Fibroblast of skin of right quadriceps (primary cell): ENCODE data around the gene COA8.

Experiments used
- DNase-seq: peaks from one replicate; pipeline ENCODE4 v3.0.0-alpha.2; 2013

The COA8 gene

DNA sequence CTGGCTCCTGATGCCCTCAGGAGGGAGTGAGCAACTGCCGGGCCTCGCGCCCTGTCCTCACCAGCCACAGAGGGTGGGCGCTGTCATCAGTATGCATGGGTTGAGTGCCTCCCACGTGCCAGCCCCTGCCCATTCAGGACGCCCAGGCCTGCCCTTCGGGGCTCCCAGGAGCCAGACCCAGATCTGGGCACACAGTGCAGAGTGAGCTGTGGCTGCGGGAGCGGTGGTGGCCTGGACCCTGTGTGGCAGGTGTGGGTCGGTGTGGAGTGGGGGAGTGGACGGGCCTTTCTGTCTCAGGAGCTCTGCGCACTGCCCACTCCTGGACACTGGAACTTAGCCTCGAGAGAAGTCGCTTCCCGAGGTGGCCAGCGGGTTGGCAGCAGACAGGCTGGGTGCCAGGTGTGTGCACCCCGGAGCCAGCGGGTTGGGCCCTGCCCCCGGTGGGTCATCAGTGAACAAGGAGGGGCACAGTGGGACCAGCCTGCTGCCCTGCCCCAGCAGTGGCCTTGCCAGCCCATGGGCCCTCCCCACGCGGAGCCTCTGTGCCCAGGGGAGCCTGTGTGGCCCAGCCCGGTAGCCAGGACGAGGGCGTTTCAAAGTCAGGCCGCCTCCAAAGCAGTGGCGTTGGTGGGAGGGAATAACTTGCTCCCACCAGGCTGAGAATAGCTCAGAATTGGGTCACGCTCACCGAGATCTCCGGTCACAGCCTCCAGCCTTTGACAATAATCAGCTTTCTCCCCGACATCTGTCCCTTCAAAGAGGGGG lies 24.3 kb upstream of the COA8 start:
- DNase-seq, result no peak

DNA sequence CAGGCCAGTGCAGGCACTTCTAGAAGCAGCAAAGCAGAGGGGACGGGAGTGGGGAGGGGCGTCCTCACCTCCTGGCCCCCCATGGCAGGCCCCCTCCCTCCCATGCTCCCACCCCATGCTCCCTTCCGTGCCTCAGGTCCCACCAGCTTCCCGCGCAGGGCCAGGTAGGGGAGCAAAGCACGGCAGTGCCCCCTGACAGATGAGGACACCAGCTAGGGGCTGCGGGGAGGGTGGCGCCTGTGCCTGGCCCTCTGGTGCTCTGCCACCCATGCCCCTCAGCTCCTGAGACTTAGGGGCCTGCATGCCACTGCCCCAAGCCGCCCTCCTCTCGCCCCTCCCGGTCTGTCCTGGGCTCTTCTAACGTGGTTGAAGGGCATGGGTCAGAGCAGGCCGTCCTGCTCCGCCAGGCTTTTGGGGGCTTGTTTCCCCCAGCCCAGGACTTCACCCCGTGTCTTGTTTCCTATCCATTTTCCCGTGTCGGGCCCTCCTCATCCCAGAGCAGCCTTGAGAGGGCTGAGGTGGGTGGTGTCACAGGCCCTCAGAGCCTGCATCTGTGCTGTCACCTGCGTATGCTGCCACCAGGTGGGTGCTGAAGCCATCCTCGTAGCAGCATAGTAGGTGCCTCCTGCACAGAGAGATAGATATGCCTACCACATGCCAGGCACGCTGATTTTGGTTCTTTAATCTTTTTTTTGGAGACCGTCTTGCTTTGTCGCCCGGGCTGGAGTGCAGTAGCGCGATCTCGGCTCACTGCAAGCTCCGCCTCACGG lies 23.5 kb upstream of the COA8 start:
- no peak for DNase-seq

- DNase-seq, result no peak
Observed at GRCh38 chr14:103540821-103541708, 21.7 kb upstream of the COA8 start.

DNA sequence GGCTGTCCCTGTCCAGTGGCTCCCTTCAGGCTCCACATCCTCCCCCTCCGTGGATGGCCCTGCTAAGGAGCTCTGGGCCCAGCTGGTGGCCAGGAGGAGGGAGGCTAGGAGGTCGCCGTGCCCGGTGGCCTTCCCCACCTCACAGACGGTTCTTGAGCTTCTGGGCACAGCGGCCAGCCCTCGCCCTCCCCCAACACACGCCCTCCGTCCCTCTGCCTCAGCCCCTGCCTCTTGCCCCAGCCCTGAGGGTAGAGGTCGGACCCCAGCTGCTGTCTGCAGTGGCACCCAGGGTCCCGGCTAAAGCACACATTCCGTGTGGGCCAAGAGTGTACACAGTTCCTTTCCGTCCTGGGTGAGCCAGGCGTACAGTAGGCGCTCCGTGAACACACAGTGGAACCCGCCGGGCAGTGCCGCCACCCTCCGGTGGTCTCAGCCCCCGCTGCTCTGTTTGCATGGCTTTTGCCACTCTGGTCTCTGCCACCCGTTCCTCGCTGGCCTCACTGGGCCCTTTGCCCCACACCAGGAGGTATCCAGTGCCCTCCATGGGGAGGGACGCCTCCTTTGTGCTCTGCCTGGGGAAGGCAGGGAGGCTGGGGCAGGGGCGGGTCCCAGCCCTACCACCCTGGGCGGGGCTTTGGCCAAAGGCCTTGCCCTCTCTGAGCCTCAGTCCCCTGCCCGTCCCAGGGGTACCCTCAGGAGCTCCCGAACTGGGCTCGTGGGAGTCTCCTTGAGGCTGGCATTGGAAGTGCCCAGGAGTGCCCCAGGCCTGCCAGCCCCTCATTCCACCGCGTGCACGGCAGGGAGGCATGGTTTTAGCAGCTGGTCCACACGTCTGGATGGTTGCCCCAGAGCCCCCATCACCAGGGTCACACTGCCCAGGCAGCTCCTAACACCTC lies 20.8 kb upstream of the COA8 start:
- no peak for DNase-seq

- no peak for DNase-seq
Observed at GRCh38 chr14:103542605-103543088, 20.1 kb upstream of the COA8 start.

DNA sequence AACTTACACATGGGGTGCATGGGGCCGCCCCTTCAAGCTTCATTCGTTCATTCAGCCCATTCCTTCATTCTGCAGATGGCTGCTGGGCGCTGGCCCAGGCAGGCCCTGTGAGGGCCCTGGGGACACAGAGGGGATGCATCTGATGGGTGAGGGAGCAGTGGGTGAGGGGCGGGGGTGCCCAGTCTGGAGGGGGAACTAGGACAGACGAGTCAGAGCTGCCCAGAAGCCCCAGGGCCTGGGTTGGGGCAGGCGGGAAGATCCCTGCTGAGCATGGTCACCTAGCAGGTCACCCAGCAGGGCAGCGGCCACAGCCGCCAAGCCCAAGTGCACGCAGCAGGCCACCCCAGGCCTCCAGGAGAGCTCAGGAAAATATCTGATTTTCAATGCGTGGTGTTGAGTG lies 19.6 kb upstream of the COA8 start:
- no peak for DNase-seq

DNA sequence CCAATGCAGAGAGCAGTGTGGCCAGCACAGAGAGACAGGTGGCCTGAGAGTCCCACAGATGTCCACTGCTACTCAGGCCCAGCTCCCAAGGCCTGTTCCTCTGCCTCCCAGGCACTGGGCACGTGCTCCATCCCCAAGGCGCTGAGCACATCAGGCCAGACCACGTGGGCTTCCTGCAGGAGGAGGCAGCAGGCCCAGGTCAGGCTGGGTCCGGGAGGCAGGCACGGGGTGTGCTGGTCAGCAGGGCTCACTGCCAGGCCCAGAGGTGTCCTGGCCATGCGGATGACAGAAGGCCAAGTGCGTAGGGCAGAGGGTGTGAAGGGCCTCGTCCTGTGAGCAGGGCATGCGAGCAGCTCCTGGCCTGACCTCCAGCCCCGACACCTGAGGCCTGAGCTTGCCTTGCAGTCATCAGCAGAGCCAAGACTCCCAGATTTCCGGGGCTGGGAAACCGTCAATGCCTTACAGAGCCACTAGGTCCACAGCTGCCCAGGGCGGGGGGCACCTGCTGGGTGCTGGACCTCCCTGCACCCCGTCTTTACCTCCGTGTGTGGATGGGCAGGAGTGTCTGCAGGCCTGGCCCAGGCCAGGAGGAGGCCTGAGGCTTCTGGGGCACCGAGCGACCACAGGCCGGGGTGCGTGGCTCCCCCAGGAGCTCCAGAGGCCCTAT lies 18.9 kb upstream of the COA8 start:
- DNase-seq, result no peak

- DNase-seq, result no peak
Observed at GRCh38 chr14:103544388-103545218, 18.2 kb upstream of the COA8 start.

DNA sequence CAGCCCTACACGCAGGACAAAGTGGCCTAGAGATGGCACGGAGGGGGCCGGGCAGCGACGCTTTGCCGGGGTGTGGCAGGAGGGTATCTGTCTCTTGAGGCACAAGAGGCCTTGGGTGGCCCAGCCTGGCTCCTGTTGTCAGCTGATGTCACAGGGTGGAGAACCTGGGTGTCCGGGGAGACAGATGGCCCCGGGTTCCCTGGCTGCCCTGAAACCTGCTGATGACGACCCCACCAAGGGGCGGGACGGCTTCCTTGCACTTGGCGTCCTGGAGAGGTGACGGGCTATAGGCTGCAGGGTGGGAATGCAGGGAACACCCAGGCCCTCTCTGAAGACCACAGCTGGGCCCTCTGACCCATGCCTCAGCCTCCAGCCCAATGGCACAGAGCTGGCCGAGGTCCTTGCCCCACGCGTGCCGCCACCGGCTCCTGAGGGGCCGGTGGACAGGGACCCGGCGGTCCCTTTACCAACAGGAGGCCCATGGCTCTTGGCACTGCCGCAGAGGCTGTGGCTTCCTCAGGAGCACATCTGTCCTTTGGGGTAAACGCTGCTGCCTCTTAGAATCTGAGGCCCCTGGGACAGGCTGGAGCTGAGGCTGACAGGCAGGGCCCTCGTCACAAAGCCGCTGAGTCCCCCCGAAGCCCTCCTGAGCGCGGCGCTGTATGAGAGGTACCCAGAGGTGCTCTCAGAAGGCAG lies 17.4 kb upstream of the COA8 start:
- DNase-seq, result no peak

DNA sequence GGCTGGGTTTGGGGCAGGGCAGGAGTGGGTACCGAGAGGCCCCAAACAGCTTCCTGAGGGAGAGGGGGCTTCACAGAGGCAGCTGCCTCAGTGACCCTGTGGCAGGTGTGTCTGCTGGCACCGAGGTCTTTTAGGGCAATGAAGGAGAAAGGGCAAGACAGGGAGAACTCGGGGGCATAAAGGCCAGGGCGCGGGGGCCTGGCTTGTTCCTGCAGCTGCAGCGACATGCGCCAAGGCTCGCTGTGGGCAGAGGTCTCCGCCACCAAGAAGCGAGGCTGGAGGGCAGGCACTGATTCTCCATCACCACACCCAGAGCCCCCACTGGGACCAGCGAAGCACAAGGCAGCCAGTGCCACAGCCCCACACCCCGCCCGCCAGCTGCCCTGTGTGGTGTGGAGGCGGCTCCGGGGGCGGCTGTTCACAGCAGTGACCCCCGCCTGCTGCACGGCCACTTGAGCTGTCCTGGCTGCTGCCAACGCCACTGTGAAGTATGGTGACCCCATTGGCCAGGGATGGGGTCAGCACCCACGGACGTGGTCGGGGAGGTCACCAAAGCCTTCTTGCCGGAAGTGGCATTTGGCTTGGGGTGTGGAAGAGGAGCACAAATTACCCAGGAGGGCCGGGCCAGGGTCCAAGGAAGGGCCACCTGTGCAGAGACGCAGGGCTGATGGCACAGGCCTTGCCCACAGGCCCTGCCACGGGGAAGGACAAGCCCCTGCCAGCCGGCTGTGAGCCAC lies 16.7 kb upstream of the COA8 start:
- DNase-seq, result no peak

DNA sequence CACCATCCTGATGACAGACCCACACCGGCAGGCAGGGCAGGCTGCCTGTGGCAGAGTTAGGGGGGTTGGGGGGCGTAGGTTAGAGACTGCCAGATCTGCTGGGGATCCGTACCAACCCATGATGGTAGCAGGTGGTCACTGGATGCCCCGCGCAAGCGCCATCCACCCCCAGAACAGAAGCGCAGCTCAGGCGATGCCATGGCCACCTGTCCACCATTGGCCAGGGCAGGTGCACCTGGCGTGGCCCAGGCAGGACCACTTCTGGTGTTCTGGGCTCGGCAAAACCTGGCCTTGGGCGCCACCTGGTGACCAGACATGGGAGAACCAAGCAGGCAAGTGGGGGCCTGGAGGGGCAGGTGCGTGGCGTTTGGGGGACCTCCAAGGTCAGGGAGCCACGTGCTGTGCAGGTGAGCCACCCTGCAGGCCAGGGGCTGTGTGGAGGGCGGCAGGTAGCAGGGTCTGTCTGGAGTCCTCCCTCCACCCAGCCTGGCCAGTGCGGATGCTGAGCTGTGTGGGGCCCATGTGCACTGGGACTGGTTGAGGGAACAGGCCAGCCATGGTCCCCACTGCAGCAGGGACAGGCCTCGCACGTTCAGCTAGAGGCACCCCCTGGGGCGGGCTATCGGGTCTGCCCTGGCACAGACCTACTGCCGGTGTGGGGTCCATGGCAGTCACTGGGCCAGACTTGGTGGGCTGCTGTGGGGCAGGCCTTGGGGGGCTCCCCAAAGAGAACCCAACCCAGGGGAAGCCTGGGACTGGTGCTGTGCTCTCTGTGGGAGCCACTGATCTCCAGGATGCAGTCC lies 15.9 kb upstream of the COA8 start:
- peak; percentile 28 for DNase-seq

- DNase-seq, result no peak
Observed at GRCh38 chr14:103547455-103547940, 15.3 kb upstream of the COA8 start.

DNA sequence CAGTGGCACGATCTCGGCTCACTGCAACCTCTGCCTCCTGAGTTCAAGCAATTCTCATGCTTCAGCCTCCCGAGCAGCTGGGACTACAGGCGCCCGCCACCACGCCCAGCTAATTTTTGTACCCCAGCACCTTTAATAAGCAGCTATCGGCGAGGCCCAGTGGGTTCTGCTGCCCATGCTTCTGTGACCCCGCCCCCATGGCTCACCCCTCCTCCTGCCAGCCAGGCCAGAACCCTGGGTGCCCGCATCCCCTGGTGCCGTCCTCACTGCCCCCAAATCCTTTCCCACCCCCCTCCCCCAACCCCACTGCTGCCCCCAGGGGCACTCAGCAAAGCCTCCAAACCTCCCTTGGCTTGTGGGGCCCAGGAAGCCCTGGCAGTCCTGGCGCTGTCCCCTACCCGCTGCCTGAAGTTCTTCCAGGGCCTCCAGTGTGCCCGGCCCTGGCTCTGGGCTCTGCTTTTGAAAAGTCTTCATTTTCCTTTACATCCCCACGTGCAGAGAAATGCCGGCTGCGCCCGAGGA lies 14.8 kb upstream of the COA8 start:
- no peak for DNase-seq

- no peak for DNase-seq
Observed at GRCh38 chr14:103548463-103549351, 14.1 kb upstream of the COA8 start.

- no peak for DNase-seq
Observed at GRCh38 chr14:103549361-103550311, 13.1 kb upstream of the COA8 start.
